NCI-H748 (cell line): Measurements from ENCODE around the gene CHERP.
"Not testable (repeated sequence)": the region's sequence is repeated elsewhere in the genome, so short reads cannot be mapped to it uniquely, and the experiment has no call there.

Experiments
- DNase-seq: peaks from one replicate; lab custom pipeline; 2025; ENCODE audit not compliant: unreplicated experiment; lab: John Stamatoyannopoulos, UW

Gene CHERP

GRCh38 chr19:16577531-16577985, 35.3 kb upstream of the CHERP start:
- DNase-seq = no peak

- DNase-seq = no peak
These were observed 34.7 kb upstream of the CHERP start for GRCh38 chr19:16576690-16577530.

GRCh38 chr19:16575861-16576689, 33.8 kb upstream of the CHERP start:
- no peak for DNase-seq

- no peak for DNase-seq
These were observed 33.0 kb upstream of the CHERP start for GRCh38 chr19:16575282-16575681.

GRCh38 chr19:16573925-16574324, 31.7 kb upstream of the CHERP start:
- no peak for DNase-seq

- no peak for DNase-seq
These were observed 31.1 kb upstream of the CHERP start for GRCh38 chr19:16573296-16573695.

- peak; percentile 96 for DNase-seq
These were observed 30.3 kb upstream of the CHERP start, which contains the start of gene SLC35E1 for GRCh38 chr19:16572332-16573211. Gene SLC35E1, minus strand, starts transcription at chr19:16572415. Its CDS starts 51 bp downstream, at chr19:16572364.

GRCh38 chr19:16571822-16572331, 29.6 kb upstream of the CHERP start:
- DNase-seq = peak; percentile 57

GRCh38 chr19:16571283-16571682, 29.0 kb upstream of the CHERP start:
- peak; percentile 2 for DNase-seq

GRCh38 chr19:16569609-16570320, 27.5 kb upstream of the CHERP start:
- DNase-seq = no peak

- no peak for DNase-seq
These were observed 24.5 kb upstream of the CHERP start for GRCh38 chr19:16566702-16567101.

- no peak for DNase-seq
These were observed 23.9 kb upstream of the CHERP start for GRCh38 chr19:16566161-16566560.

- DNase-seq = no peak
These were observed 22.6 kb upstream of the CHERP start for GRCh38 chr19:16564842-16565241.

GRCh38 chr19:16562608-16563025, 20.4 kb upstream of the CHERP start:
- DNase-seq = no peak

GRCh38 chr19:16561382-16561781, 19.1 kb upstream of the CHERP start:
- DNase-seq = no peak

GRCh38 chr19:16559780-16560276, 17.6 kb upstream of the CHERP start:
- no peak for DNase-seq

GRCh38 chr19:16554776-16555175, 12.5 kb upstream of the CHERP start:
- DNase-seq = no peak

GRCh38 chr19:16551902-16552301, 9.7 kb upstream of the CHERP start:
- DNase-seq = not testable (repeated sequence)

- no peak for DNase-seq
These were observed 6.7 kb upstream of the CHERP start for GRCh38 chr19:16548956-16549355.
